Right hindlimb (tissue), 1 donor: Measurements from ENCODE around the gene HS2ST1.
"Not testable (repeated sequence)": the region's sequence is repeated elsewhere in the genome, so short reads cannot be mapped to it uniquely, and the experiment has no call there.

Experiments used
- DNase-seq: peaks from one replicate; pipeline ENCODE4 v3.0.0-alpha.2; 2018

HS2ST1 gene

GRCh38 chr1:86914601-86914997 lies at the start of gene HS2ST1:
Gene HS2ST1, plus strand, starts transcription at chr1:86914635.
- DNase-seq, result no peak

GRCh38 chr1:86865973-86866637 lies 48.3 kb upstream of the HS2ST1 start:
- no peak for DNase-seq

- no peak for DNase-seq
Measured at GRCh38 chr1:86866665-86867064, 47.8 kb upstream of the HS2ST1 start.

- not testable (repeated sequence) for DNase-seq
Measured at GRCh38 chr1:86867278-86867677, 47.2 kb upstream of the HS2ST1 start.

- DNase-seq, result no peak
Measured at GRCh38 chr1:86868477-86868876, 46.0 kb upstream of the HS2ST1 start.

- DNase-seq, result no peak
Measured at GRCh38 chr1:86871001-86871400, 43.4 kb upstream of the HS2ST1 start.

- DNase-seq, result no peak
Measured at GRCh38 chr1:86872086-86872485, 42.3 kb upstream of the HS2ST1 start.

- DNase-seq, result no peak
Measured at GRCh38 chr1:86875722-86876121, 38.7 kb upstream of the HS2ST1 start.

GRCh38 chr1:86887479-86888162 lies 26.8 kb upstream of the HS2ST1 start:
- DNase-seq, result no peak

GRCh38 chr1:86888327-86888726 lies 26.1 kb upstream of the HS2ST1 start:
- DNase-seq, result no peak

GRCh38 chr1:86899401-86899800 lies 15.0 kb upstream of the HS2ST1 start:
- DNase-seq, result not testable (repeated sequence)

GRCh38 chr1:86905875-86906274 lies 8.6 kb upstream of the HS2ST1 start:
- DNase-seq, result no peak

- DNase-seq, result no peak
Measured at GRCh38 chr1:86906419-86906818, 8.0 kb upstream of the HS2ST1 start.

- DNase-seq, result no peak
Measured at GRCh38 chr1:86912281-86912900, 2.0 kb upstream of the HS2ST1 start.

GRCh38 chr1:86913399-86913895 lies 988 bp upstream of the HS2ST1 start:
- DNase-seq, result peak; percentile 28

- DNase-seq, result peak; percentile 100
Measured at GRCh38 chr1:86913896-86914600, 387 bp upstream of the HS2ST1 start, which contains the start of gene SELENOF. Gene SELENOF, minus strand, starts transcription at chr1:86914126. Its CDS starts 15 bp downstream, at chr1:86914111.

GRCh38 chr1:86914998-86915736 lies 732 bp downstream of the HS2ST1 start:
- peak; percentile 66 for DNase-seq

- no peak for DNase-seq
Measured at GRCh38 chr1:86915737-86916235, 1.4 kb downstream of the HS2ST1 start.

- DNase-seq, result no peak
Measured at GRCh38 chr1:86916752-86917151, 2.3 kb downstream of the HS2ST1 start.

- DNase-seq, result no peak
Measured at GRCh38 chr1:86922445-86922844, 8.0 kb downstream of the HS2ST1 start.

GRCh38 chr1:86924324-86924960 lies 10.0 kb downstream of the HS2ST1 start:
- DNase-seq, result no peak

GRCh38 chr1:86925742-86926141 lies 11.3 kb downstream of the HS2ST1 start:
- no peak for DNase-seq
